ENCODE data around the gene LILRB4.
A peak's percentile ranks its signal among the peaks of the same experiment; 100 is the strongest.
"Not testable (repeated sequence)": the region's sequence is repeated elsewhere in the genome, so short reads cannot be mapped to it uniquely, and the experiment has no call there.

The LILRB4 gene

GRCh38 chr19:54662730-54663129 lies at the start of gene LILRB4:
Gene LILRB4, plus strand, starts transcription at chr19:54662985. Its CDS starts 49 bp downstream, at chr19:54663034.
- Histone ChIP-seq H4K20me1 (peaks cover 0 to 38% (median 0%) of the 10 kb centered on the region in 11 experiments; a peak in 7 of 22 replicates), H3K9ac (peak within 1 kb of the TSS; percentile 74 to 98 (median 86)), H3K4me2 (peak within 1 kb of the TSS; percentile 83 to 100 (median 94)), H3K27ac (peak within 1 kb of the TSS; percentile 77 to 98 (median 90)), H3K4me1 (peaks cover 55 to 80% (median 60%) of the 10 kb centered on the region in 10 experiments), H3K4me3 (peak within 1 kb of the TSS; percentile 57 to 77 (median 66)), H3K9me3 (replicated peaks in 1 of 11) (peaks cover under 1 to 25% (median 16%) of the 10 kb centered on the region in 11 experiments; a peak in 16 of 22 replicates), H3K36me3 (peaks cover 24 to 43% (median 40%) of the 10 kb centered on the region in 11 experiments), H3K27me3 (no peaks in the 10 kb centered on the region)
- TF ChIP-seq Cebpa-rat (IDR thresholded peaks at IDR 0.05) = no peak

GRCh38 chr19:54614726-54615125 lies 48.1 kb upstream of the LILRB4 start:
- peaks cover 10 to 71% (median 63%) of the 10 kb centered on the region in 11 experiments for H3K9me3 ChIP-seq (replicated peaks in 1 of 11)
- H3K4me2 ChIP-seq = peak overlapping the region in 2 of 11 experiments; percentile 48 to 49; a peak in 4 of 22 replicates

GRCh38 chr19:54616057-54616456 lies 46.7 kb upstream of the LILRB4 start:
- peaks cover 4 to 68% (median 57%) of the 10 kb centered on the region in 11 experiments; a peak in 21 of 22 replicates for H3K9me3 ChIP-seq (replicated peaks in 1 of 11)
- TF ChIP-seq Cebpa-rat (IDR thresholded peaks at IDR 0.05) = no peak
- H3K4me2 ChIP-seq = peak overlapping the region in 4 of 11 experiments; percentile 50 to 79 (median 64); a peak in 9 of 22 replicates
- peak overlapping the region in 3 of 11 experiments; percentile 39 to 54 (median 51); a peak in 5 of 22 replicates for H3K27ac ChIP-seq
- no peak overlapping the region for H3K4me3 ChIP-seq
- H3K27me3 ChIP-seq = no peaks in the 10 kb centered on the region
- H3K4me1 ChIP-seq = peaks cover 5 to 70% (median 28%) of the 10 kb centered on the region in 10 experiments; a peak in 18 of 20 replicates
- H4K20me1 ChIP-seq = no peaks in the 10 kb centered on the region
- H3K9ac ChIP-seq = peak overlapping the region in 2 of 11 experiments; percentile 44 to 49; a peak in 2 of 22 replicates
- peaks cover 0 to 4% (median 0%) of the 10 kb centered on the region in 11 experiments; a peak in 1 of 22 replicates for H3K36me3 ChIP-seq

More at GRCh38 chr19:54614726-54615125, 48.1 kb upstream of the LILRB4 start:
- Histone ChIP-seq H3K9ac (no peak overlapping the region), H3K4me3 (no peak overlapping the region), H3K27ac (no peak overlapping the region), H3K4me1 (peaks cover 5 to 84% (median 28%) of the 10 kb centered on the region in 10 experiments; a peak in 18 of 20 replicates), H4K20me1 (no peaks in the 10 kb centered on the region), H3K36me3 (peaks cover 0 to 11% (median 0%) of the 10 kb centered on the region in 11 experiments; a peak in 1 of 22 replicates), H3K27me3 (no peaks in the 10 kb centered on the region)
- no peak for TF ChIP-seq Cebpa-rat (IDR thresholded peaks at IDR 0.05)

GRCh38 chr19:54616821-54617560 lies 45.8 kb upstream of the LILRB4 start:
- Histone ChIP-seq H3K4me2 (peak overlapping the region in 7 of 11 experiments; percentile 6 to 79 (median 59); a peak in 11 of 22 replicates), H3K36me3 (no peaks in the 10 kb centered on the region), H3K27ac (peak overlapping the region in 5 of 11 experiments; percentile 15 to 54 (median 39); a peak in 8 of 22 replicates), H3K9me3 (replicated peaks in 1 of 11) (peaks cover 0 to 63% (median 52%) of the 10 kb centered on the region in 11 experiments; a peak in 19 of 22 replicates), H3K9ac (peak overlapping the region in 2 of 11 experiments; percentile 44 to 49; a peak in 5 of 22 replicates), H4K20me1 (no peaks in the 10 kb centered on the region), H3K4me1 (peaks cover 5 to 68% (median 20%) of the 10 kb centered on the region in 10 experiments; a peak in 18 of 20 replicates), H3K4me3 (peak overlapping the region in 2 of 10 experiments; percentile 40; a peak in 4 of 20 replicates), H3K27me3 (no peaks in the 10 kb centered on the region)
- no peak for TF ChIP-seq Cebpa-rat (IDR thresholded peaks at IDR 0.05)

- H3K9ac ChIP-seq = no peak overlapping the region
- no peaks in the 10 kb centered on the region for H3K36me3 ChIP-seq
- H3K9me3 ChIP-seq (replicated peaks in 1 of 11) = peaks cover 0 to 52% (median 39%) of the 10 kb centered on the region in 11 experiments; a peak in 19 of 22 replicates
- H3K4me3 ChIP-seq = 0 out of 20 replicates have a peak overlapping the region, but pooled peaks of 1 of the 10 experiments have one; percentile 1
- no peak overlapping the region for H3K27ac ChIP-seq
- H3K4me1 ChIP-seq = peaks cover 30 to 68% (median 43%) of the 10 kb centered on the region in 10 experiments
- H3K27me3 ChIP-seq = no peaks in the 10 kb centered on the region
- TF ChIP-seq Cebpa-rat (IDR thresholded peaks at IDR 0.05) = no peak
- peak overlapping the region in 1 of 11 experiments; percentile 50; a peak in 2 of 22 replicates for H3K4me2 ChIP-seq
- H4K20me1 ChIP-seq = no peaks in the 10 kb centered on the region
Measured at GRCh38 chr19:54620464-54620863, 42.3 kb upstream of the LILRB4 start.

- TF ChIP-seq Cebpa-rat (IDR thresholded peaks at IDR 0.05) = no peak
- peaks cover 0 to 6% (median 0%) of the 10 kb centered on the region in 11 experiments; a peak in 1 of 22 replicates for H3K36me3 ChIP-seq
- no peak overlapping the region for H3K9ac ChIP-seq
- H4K20me1 ChIP-seq = no peaks in the 10 kb centered on the region
- H3K9me3 ChIP-seq (replicated peaks in 1 of 11) = peaks cover 5 to 37% (median 28%) of the 10 kb centered on the region in 11 experiments; a peak in 20 of 22 replicates
- H3K4me1 ChIP-seq = peaks cover 42 to 58% (median 49%) of the 10 kb centered on the region in 10 experiments
- peak overlapping the region; percentile 25 to 85 (median 48); a peak in 20 of 22 replicates for H3K4me2 ChIP-seq
- no peaks in the 10 kb centered on the region for H3K27me3 ChIP-seq
- peak overlapping the region in 1 of 11 experiments; percentile 33; a peak in 1 of 22 replicates for H3K27ac ChIP-seq
- H3K4me3 ChIP-seq = no peak overlapping the region
Measured at GRCh38 chr19:54622431-54622830, 40.4 kb upstream of the LILRB4 start.

GRCh38 chr19:54624234-54624633 lies 38.6 kb upstream of the LILRB4 start:
- H3K4me1 ChIP-seq = peaks cover 54 to 72% (median 66%) of the 10 kb centered on the region in 10 experiments
- H3K27ac ChIP-seq = peak overlapping the region in 10 of 11 experiments; percentile 30 to 94 (median 74); a peak in 17 of 22 replicates
- H3K9me3 ChIP-seq (replicated peaks in 1 of 11) = peaks cover 5 to 23% (median 14%) of the 10 kb centered on the region in 11 experiments; a peak in 18 of 22 replicates
- H3K9ac ChIP-seq = peak overlapping the region in 10 of 11 experiments; percentile 38 to 79 (median 59); a peak in 18 of 22 replicates
- not testable (repeated sequence) for H4K20me1 ChIP-seq, H3K27me3 ChIP-seq, H3K36me3 ChIP-seq
- peak overlapping the region; percentile 62 to 92 (median 82) for H3K4me2 ChIP-seq
- peak overlapping the region in 2 of 10 experiments; percentile 24 to 36; a peak in 2 of 20 replicates for H3K4me3 ChIP-seq

- not testable (repeated sequence) for H4K20me1 ChIP-seq, H3K27me3 ChIP-seq, H3K36me3 ChIP-seq
- Histone ChIP-seq H3K9ac (peak overlapping the region in 10 of 11 experiments; percentile 38 to 81 (median 62); a peak in 18 of 22 replicates), H3K4me1 (peaks cover 63 to 81% (median 75%) of the 10 kb centered on the region in 10 experiments), H3K4me2 (peak overlapping the region; percentile 62 to 92 (median 82)), H3K27ac (peak overlapping the region in 10 of 11 experiments; percentile 39 to 94 (median 80); a peak in 18 of 22 replicates), H3K4me3 (peak overlapping the region in 2 of 10 experiments; percentile 23 to 36; a peak in 1 of 20 replicates), H3K9me3 (replicated peaks in 1 of 11) (peaks cover 5 to 16% (median 10%) of the 10 kb centered on the region in 11 experiments; a peak in 17 of 22 replicates)
Measured at GRCh38 chr19:54624934-54625730, 37.7 kb upstream of the LILRB4 start.
